Transverse colon (tissue), 4 donors: ENCODE results near the gene CCNE1.

Experiments used
- CTCF ChIP-seq, 5 experiments: fragments of 200-600 bp in 3 of 5; fragments of 450-650 bp in 2 of 5; sonication (generic) in 3 of 5; IDR thresholded peaks; 1 replicate in 2 of 5; 2 replicates in 3 of 5; pipeline ENCODE4 v1.5.1; 2016 to 2017; ENCODE audit warnings: antibody characterized with exemption in 5 of 5, inconsistent platforms in 3 of 5, mild to moderate bottlenecking in 2 of 5, moderate library complexity in 1 of 5
- POLR2A ChIP-seq: fragments of 450-650 bp; IDR thresholded peaks from one replicate; pipeline ENCODE4 v1.6.1; 2016; ENCODE audit warnings: antibody characterized with exemption, mild to moderate bottlenecking, moderate library complexity
- POLR2AphosphoS5 ChIP-seq, 3 donors: sonication (generic); formaldehyde crosslinking; IDR thresholded peaks; one replicate each; pipeline ENCODE4 v1.6.1; 2016; ENCODE audit warnings: antibody characterized with exemption in 3 of 3

DNA sequence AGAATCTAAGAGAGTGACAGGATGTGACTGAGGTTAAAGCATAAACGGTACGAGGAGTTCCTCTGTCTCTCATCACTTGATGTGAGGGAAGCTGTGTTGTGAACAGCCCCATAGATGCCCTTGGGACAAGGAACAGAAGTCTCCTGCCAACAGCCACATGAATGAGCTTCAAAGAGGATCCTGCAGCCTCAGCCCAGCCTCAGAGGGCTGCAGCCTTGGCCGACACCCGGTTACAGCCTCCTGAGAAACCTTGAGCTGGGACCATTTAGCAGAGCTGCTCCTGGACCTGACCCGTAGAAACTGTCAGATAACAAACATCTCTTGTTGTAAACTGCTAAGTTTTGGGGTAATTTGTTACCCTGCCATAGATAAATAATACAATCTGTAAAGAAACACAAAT lies 54.2 kb downstream of the CCNE1 start:
- no peak for TF ChIP-seq CTCF (IDR thresholded peaks at IDR 0.05)
- no peak for TF ChIP-seq POLR2AphosphoS5 (IDR thresholded peaks at IDR 0.05)
- no peak for TF ChIP-seq POLR2A
